Fibroblast of the aortic adventitia (primary cell): ENCODE data around the gene ABHD15. TPM values are rescaled to one million over a fixed set of nuclear protein-coding genes. Genes with fewer than 3 reads are reported as not detected.
A peak's percentile ranks its signal among the peaks of the same experiment; 100 is the strongest.

Experiments used
- DNase-seq: peaks from one replicate; pipeline ENCODE4 v3.0.0-alpha.2; 2010; ENCODE audit warnings: low read depth
- H3K4me3 ChIP-seq: 2 replicates; pipeline ENCODE4 v1.5.1; 2011; ENCODE audit warnings: low read depth, mild to moderate bottlenecking, control low read depth, low read length, moderate library complexity
- CTCF ChIP-seq: IDR thresholded peaks from 2 replicates; pipeline ENCODE4 v1.5.1; 2011; ENCODE audit warnings: mild to moderate bottlenecking, low read length, control low read depth, inconsistent platforms; ENCODE audit not compliant: insufficient read depth
- total RNA-seq: library from RNA; depleted of rRNA; stranded (reverse); fragments of >200 nt; gene quantifications from 2 replicates; pipeline ENCODE4 v1.2.3, GENCODE V29; 2012; ENCODE audit warnings: low replicate concordance

Gene ABHD15
- total RNA-seq, 1 donor: 15.3 TPM

- no peak for TF ChIP-seq CTCF
- peak; percentile 53 for DNase-seq
Measured at GRCh38 chr17:29546830-29547229, 20.0 kb downstream of the ABHD15 start.

GRCh38 chr17:29546085-29546484 is 20.8 kb downstream of the ABHD15 start:
- DNase-seq: peak; percentile 11
- H3K4me3 ChIP-seq: no peak overlapping the region
- no peak for TF ChIP-seq CTCF

More at GRCh38 chr17:29546830-29547229, 20.0 kb downstream of the ABHD15 start:
- no peak overlapping the region for H3K4me3 ChIP-seq

GRCh38 chr17:29544066-29544465 is 22.8 kb downstream of the ABHD15 start:
- no peak for DNase-seq
- H3K4me3 ChIP-seq: no peak overlapping the region
- TF ChIP-seq CTCF: no peak

- no peak for DNase-seq
- TF ChIP-seq CTCF: no peak
- H3K4me3 ChIP-seq: no peak overlapping the region
Measured at GRCh38 chr17:29533976-29534375, 32.9 kb downstream of the ABHD15 start.

- no peak for TF ChIP-seq CTCF
- H3K4me3 ChIP-seq: no peak overlapping the region
- DNase-seq: no peak
Measured at GRCh38 chr17:29526322-29526721, 40.5 kb downstream of the ABHD15 start.

- no peak for TF ChIP-seq CTCF
- no peak for DNase-seq
- no peak overlapping the region for H3K4me3 ChIP-seq
Measured at GRCh38 chr17:29524692-29525091, 42.1 kb downstream of the ABHD15 start.

- no peak overlapping the region for H3K4me3 ChIP-seq
- DNase-seq: no peak
- TF ChIP-seq CTCF: no peak
Measured at GRCh38 chr17:29518359-29518758, 48.5 kb downstream of the ABHD15 start.
